ENCODE measurements around the gene PMEPA1.

Gene PMEPA1

GRCh38 chr20:57658833-57659516, 50.8 kb downstream of the PMEPA1 start:
- no peak for DNase-seq

DNA sequence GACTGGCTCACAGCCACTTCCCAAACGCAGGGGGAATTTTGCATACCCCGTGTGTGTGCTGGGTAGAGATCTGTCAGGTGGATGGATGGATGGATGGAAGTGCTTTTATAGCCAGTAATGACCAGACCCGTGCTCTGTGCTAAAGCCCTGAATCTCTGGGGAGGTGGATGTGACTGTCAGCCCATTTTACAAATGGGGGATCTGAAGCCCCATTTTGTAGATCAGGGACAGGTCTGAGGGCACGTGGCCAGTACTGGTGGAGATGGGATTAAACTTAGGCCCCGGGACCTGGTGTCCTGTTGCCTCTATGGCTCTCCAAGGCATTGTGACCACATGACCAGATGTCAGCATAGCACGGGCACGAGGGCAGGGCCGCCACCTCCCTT, 51.4 kb downstream of the PMEPA1 start:
- no peak for DNase-seq

DNA sequence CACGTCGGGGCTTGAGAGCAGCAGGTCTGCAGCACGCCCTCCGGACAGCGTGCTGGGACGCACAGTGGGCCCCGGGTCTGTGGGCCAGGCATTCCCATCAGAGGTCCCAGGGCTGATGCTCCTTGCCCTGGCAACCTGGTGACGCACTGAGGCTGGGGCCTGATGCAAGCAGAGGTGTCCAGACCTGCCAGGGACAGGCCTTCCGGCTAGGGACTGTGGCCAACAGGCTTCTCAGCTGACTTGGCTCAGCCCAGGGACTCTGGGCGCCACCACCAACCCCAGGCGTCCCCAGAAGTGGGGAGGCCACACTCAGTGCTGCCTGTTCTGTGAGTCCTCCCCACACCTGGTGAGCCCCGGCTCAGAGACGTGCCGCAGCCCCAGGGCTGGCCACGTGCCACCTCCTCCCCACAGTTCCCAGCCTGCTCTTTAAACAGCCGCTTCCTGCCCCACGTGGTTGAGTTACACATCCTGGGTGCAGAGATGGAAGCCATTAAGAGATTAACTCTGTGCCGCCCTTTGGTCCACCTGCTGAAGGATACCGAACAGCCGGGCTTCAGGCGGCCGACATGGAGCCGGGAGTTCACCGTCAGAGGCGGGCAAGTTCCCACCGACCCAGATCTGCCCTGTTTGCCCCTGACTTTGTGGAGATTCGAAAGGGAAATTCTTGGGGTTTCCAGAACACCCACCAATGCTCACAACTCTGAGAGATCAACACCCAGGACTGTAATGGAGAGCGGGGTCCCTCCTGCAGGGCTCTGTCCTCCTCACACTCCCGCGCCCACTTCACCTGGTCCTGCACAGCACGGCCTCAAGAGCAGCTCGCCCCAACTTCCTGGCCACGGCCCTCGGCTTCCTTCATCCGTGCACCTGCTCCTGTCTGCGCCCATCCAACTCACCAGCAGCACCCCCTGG, 52.0 kb downstream of the PMEPA1 start:
- peak in 1 of 2 donors; percentile 45 for DNase-seq

- peak in 1 of 2 donors; percentile 15 for DNase-seq
Observed at GRCh38 chr20:57656821-57657534, 52.8 kb downstream of the PMEPA1 start.

DNA sequence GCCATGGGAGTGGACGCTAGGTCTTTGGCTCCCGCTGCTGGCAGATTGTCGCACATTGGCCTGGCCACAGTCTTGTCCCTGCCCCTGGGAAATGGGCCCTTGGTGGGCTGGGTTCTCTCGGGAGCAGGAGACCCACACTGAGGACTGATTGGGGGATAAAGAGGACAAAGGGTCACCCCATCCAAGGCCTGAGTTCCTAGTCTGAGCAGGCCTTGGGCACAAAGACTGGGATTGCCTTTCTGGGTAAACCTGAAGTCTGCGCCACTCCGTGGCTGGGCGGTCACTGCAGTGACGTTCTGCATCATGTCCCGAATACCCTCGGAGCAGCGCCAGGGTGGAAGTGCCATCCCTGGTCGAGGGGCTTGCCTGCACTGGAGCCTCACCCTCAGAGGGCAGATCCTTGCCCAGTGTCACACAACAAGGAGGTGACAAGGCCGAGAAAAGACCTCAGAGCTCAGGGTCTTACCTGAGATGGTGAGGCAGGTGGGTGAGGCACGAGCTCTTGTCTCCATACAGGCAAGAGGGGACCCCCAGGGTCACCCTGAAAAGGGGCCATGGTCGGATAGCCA, 53.5 kb downstream of the PMEPA1 start:
- DNase-seq = no peak

DNA sequence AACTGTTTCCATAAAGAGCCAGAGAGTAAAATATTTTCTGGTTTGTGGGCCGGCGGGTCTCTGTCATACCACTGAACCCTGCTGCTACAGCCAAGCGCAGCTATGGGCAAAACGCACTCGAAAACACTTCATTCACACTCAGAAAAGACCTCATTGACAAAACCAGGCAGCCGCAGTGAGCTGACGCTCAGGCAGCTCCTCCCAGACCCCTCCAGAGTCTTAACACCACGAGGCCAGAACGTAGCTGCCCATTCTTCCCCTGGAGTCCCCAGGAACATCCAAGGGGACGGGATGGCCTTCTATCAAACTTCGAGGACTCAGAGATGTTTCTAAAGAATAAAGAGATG, 54.0 kb downstream of the PMEPA1 start:
- peak in 1 of 2 donors; percentile 1 for DNase-seq

DNA sequence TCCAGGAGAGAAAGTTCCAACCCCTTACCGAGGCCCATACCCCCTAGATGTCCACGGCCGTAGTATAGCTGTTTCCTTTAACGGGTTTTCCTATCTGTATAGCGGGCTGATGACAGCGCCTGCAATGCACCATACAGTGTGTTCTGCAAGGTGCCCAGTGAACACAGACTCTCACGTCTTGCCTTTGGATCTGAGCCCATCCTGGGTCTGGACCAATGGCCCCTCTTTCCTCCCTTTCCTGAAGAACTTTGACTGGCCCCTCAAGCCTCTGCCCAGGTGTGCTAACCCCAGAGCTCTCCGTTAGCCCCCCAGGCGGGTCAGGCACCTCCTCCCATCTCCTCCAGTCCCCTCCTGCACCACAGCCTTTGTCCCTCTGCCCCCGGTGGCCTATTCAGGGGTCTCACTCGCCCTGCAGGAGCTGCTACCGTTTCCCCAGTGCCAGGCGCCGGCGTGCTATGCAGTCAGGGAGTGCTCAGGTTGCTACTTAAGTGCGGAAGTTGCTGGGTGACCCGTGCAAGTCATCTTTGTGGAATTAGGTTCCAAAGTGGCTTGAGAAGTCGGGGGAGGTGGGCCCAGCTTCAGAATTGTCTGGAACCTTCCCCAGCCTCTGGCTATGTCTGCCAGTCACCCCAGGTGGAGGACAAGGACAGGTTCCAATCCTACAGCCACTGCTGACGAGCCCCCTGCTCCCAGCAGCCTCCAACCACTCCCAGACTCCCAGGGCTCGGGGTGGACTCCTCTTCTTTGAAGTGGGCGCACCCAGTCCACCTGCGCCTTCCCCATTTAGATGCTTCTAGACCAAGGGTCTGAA, 54.6 kb downstream of the PMEPA1 start:
- DNase-seq = peak in 1 of 2 donors; percentile 14

- peak; percentile 61 to 68 for DNase-seq
Observed at GRCh38 chr20:57654363-57654997, 55.3 kb downstream of the PMEPA1 start.

DNA sequence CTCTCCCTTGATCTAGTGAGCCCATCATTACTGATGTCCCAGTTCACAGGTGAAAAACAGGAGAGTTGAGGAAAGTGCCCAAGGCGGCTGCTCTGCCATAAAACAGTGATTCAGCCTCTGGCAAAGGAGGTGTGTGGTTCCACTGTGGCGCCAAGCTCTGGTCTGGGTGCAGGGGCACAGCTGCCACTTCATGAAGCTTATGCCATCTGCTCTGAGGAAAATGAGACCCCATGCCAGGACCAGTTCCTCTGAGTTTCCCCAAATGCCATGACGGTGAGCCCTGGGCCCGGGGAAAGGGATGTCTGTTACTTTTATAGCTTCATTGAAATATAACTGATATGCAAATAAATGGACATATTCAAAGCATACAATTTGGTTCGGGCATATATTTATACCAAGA, 55.9 kb downstream of the PMEPA1 start:
- DNase-seq = peak in 1 of 2 donors; percentile 6

- DNase-seq = no peak
Observed at GRCh38 chr20:57653546-57653900, 56.3 kb downstream of the PMEPA1 start.

GRCh38 chr20:57652606-57653545, 56.9 kb downstream of the PMEPA1 start:
- peak in 1 of 2 donors; percentile 14 for DNase-seq

DNA sequence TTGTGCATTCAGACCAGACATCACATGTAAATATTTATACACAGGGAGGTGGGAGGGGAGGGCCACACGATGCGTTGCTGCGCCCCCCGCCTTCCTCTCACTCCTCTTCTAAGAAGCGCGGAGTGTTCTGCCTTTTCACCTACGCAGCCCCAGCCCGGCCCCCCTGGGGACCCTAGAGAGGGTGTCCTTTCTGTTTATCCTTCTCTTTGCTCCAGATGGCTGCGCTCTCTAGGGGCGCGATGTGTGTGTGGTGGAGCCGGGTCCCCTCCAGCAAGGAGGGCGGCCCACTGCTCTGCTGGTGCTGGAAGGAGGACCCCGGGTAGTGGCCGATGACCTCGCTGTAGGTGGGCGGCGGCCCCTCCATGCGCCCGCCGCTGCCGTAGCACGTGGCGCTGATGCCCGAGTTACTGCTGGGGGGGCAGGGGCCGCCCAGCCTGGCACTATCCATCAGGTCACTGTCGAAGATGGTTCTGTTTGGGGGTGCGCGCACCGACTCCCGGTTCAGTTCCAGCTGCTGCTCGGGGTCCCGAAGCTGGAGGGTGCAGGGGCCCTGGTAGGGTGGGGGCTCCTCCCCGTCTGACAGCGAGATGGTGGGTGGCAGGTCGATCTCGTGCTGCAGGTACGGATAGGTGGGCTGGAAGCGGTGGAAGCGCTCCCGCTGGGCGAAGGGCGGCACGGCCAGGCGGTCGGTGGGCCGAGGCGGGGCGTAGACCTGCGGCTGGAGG, 57.8 kb downstream of the PMEPA1 start:
- DNase-seq = peak in 1 of 2 donors; percentile 13

- DNase-seq = peak in 1 of 2 donors; percentile 13
Observed at GRCh38 chr20:57650756-57651483, 58.9 kb downstream of the PMEPA1 start.

GRCh38 chr20:57650266-57650665, 59.5 kb downstream of the PMEPA1 start:
- peak in 1 of 2 donors; percentile 1 for DNase-seq

GRCh38 chr20:57649617-57650015, 60.2 kb downstream of the PMEPA1 start:
- DNase-seq = peak in 1 of 2 donors; percentile 4

- peak in 1 of 2 donors; percentile 1 for DNase-seq
Observed at GRCh38 chr20:57648878-57649616, 60.8 kb downstream of the PMEPA1 start.

DNA sequence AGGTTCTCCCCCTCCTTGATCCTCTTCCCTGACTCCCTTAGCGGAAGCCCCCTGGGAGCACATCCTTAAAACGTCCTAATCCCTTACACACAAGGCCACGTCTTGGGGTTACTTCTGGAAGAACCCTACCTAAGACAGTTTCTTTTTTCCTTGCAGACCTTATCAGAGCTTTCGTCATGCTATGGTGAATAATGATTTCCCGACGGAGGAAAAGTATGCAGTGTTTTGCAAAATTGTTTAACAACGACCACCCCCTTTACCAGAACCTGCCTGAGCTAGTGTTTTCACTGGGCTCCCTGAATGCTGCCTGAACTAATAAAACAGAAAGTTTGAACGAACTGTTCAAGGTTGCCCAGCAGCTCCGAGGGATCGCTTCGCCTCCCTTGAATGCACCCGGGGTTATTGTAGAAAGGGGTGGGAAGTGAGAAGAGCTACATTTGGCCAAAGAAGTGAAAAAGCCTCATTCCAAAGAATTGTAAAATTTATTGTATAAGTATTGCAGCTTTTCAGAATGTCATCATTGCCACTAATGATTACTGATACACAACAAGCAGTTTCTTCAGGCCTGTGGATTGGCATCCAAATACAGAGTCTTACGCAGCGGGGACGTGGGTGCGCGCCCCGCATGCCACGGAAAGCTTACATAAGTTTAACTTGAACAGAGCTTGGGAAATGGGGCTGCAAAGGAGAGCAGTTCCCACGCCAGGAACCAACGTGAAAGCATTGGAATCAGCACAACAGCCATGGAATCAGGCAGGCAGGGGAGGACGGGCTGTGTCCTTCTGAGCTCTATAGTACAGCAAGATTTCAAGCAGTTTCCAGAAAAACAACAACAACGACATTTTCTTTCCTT, 61.7 kb downstream of the PMEPA1 start:
- peak in 1 of 2 donors; percentile 6 for DNase-seq
